ENCODE data around the gene CMPK1.

CMPK1 gene

GRCh38 chr1:47416319-47417169, 83.0 kb downstream of the CMPK1 start:
- no peak for TF ChIP-seq CTCF (IDR thresholded peaks at IDR 0.05; ENCODE audit: low read depth, low read length)

GRCh38 chr1:47417170-47418044, 83.8 kb downstream of the CMPK1 start:
- no peak for DNase-seq (ENCODE audit: extremely low read depth, low read depth)
- TF ChIP-seq CTCF (IDR thresholded peaks at IDR 0.05; ENCODE audit: low read depth, low read length) = no peak

More at GRCh38 chr1:47416319-47417169, 83.0 kb downstream of the CMPK1 start:
- no peak for DNase-seq (ENCODE audit: extremely low read depth, low read depth)

- no peak for DNase-seq (ENCODE audit: extremely low read depth, low read depth)
Measured at GRCh38 chr1:47418122-47418521, 84.5 kb downstream of the CMPK1 start.

GRCh38 chr1:47418681-47419325, 85.2 kb downstream of the CMPK1 start:
- no peak for TF ChIP-seq CTCF (IDR thresholded peaks at IDR 0.05; ENCODE audit: low read depth, low read length)

More at GRCh38 chr1:47418122-47418521, 84.5 kb downstream of the CMPK1 start:
- no peak for TF ChIP-seq CTCF (IDR thresholded peaks at IDR 0.05; ENCODE audit: low read depth, low read length)

GRCh38 chr1:47420547-47420946, 87.0 kb downstream of the CMPK1 start:
- no peak for TF ChIP-seq CTCF (IDR thresholded peaks at IDR 0.05; ENCODE audit: low read depth, low read length)
- no peak for DNase-seq (ENCODE audit: extremely low read depth, low read depth)

More at GRCh38 chr1:47418681-47419325, 85.2 kb downstream of the CMPK1 start:
- DNase-seq (ENCODE audit: extremely low read depth, low read depth) = no peak

GRCh38 chr1:47423872-47424271, 90.3 kb downstream of the CMPK1 start:
- TF ChIP-seq CTCF (IDR thresholded peaks at IDR 0.05; ENCODE audit: low read depth, low read length) = no peak
- no peak for DNase-seq (ENCODE audit: extremely low read depth, low read depth)
